Lower leg skin (tissue), 3 donors: Measurements from ENCODE around the gene OCA2.

ENCODE experiments used
- POLR2A ChIP-seq, 2 donors: fragments of 450-650 bp; IDR thresholded peaks; one replicate each; pipeline ENCODE4 v1.6.1; 2016 to 2017; ENCODE audit warnings: antibody characterized with exemption in 2 of 2, mild to moderate bottlenecking in 1 of 2, moderate library complexity in 1 of 2
- TF ChIP-seq, protein P1 (sequence below), 3 donors: fragments of 450-650 bp; IDR thresholded peaks; one replicate each; pipeline ENCODE4 v1.5.1; 2016; ENCODE audit warnings: antibody characterized with exemption in 3 of 3, mild to moderate bottlenecking in 3 of 3, moderate library complexity in 2 of 3

DNA sequence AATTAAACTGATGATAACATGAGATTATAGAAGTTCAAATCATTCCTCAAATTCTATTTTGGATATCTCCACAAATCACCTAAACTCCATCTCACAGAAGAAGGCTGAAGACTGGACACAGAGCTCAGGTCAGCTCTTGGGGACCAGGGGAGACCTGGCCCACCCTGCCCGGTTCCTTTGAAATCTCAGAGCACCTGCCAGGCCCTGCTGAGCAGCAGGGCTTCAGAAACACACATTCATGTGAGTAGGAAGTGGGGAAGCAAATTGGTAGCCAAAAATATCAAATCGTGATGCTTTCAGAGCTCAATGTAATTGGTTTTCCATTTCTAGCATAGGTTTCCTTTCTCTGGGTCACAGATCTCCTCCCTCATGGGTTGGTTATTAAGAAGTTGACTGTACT, 76.2 kb downstream of the OCA2 start:
- no peak for TF ChIP-seq POLR2A (IDR thresholded peaks at IDR 0.05)
- TF ChIP-seq, protein P1, sequence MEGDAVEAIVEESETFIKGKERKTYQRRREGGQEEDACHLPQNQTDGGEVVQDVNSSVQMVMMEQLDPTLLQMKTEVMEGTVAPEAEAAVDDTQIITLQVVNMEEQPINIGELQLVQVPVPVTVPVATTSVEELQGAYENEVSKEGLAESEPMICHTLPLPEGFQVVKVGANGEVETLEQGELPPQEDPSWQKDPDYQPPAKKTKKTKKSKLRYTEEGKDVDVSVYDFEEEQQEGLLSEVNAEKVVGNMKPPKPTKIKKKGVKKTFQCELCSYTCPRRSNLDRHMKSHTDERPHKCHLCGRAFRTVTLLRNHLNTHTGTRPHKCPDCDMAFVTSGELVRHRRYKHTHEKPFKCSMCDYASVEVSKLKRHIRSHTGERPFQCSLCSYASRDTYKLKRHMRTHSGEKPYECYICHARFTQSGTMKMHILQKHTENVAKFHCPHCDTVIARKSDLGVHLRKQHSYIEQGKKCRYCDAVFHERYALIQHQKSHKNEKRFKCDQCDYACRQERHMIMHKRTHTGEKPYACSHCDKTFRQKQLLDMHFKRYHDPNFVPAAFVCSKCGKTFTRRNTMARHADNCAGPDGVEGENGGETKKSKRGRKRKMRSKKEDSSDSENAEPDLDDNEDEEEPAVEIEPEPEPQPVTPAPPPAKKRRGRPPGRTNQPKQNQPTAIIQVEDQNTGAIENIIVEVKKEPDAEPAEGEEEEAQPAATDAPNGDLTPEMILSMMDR (IDR thresholded peaks at IDR 0.05), result no peak
